SK-N-SH (cell line): ENCODE data around the gene MYO15B. TPM values are rescaled to one million over a fixed set of nuclear protein-coding genes. Genes with fewer than 3 reads are reported as not detected.

Source experiments
- CTCF ChIA-PET: fragments of 300-600, 350-600 bp; formaldehyde crosslinking; extraction: SDS; loops from one replicate; lab custom pipeline; 2021; lab: Yijun Ruan, JAX
- POLR2A ChIA-PET: fragments of 350-600 bp; sonication (Branson Sonifier 250); formaldehyde crosslinking; extraction: SDS; loops from one replicate; lab custom pipeline; 2020; ENCODE audit warnings: antibody characterized with exemption, inconsistent platforms; lab: Yijun Ruan, JAX
- DNase-seq: peaks from one replicate; pipeline ENCODE4 v3.0.0; 2012
- H2AFZ ChIP-seq: fragments of 200-600 bp; sonication (generic); 2 replicates; pipeline ENCODE4 v1.8.1; 2016; ENCODE audit warnings: antibody characterized with exemption, mild to moderate bottlenecking, low read depth
- H3F3A ChIP-seq: fragments of 200-600 bp; sonication (generic); replicated peaks from 2 replicates; pipeline ENCODE3; 2016; ENCODE audit warnings: antibody characterized with exemption, mild to moderate bottlenecking; ENCODE audit not compliant: insufficient read depth
- H3K27ac ChIP-seq, 2 experiments: fragments of 200-500 bp in 1 of 2; fragments of 200-600 bp in 1 of 2; sonication (Bioruptor generic) in 1 of 2; sonication (generic), shearing (Covaris generic) in 1 of 2; 2 replicates each; pipeline versions ENCODE4 v1.5.1 to v1.6.1; 2014 to 2016; ENCODE audit warnings: low read depth in 2 of 2, inconsistent platforms in 1 of 2, low read length in 1 of 2, mild to moderate bottlenecking in 1 of 2, mixed read lengths in 1 of 2
- H3K27me3 ChIP-seq: fragments of 200-600 bp; sonication (generic), shearing (Covaris generic); 2 replicates; pipeline ENCODE4 v1.6.1; 2016; ENCODE audit warnings: mixed run types; ENCODE audit not compliant: insufficient read depth
- H3K36me3 ChIP-seq, 2 experiments: fragments of 200-500 bp in 1 of 2; fragments of 200-600 bp in 1 of 2; sonication (Bioruptor generic) in 1 of 2; sonication (generic) in 1 of 2; replicated peaks in 1 of 2; 2 replicates each; pipeline versions ENCODE3 to v1.5.1; 2014 to 2016; ENCODE audit warnings: low read length in 1 of 2, mild to moderate bottlenecking in 1 of 2; ENCODE audit not compliant: insufficient read depth in 2 of 2, control insufficient read depth in 1 of 2
- H3K4me1 ChIP-seq, 2 experiments: fragments of 200-500 bp in 1 of 2; fragments of 200-600 bp in 1 of 2; sonication (Bioruptor generic) in 1 of 2; sonication (generic), shearing (Covaris generic) in 1 of 2; 2 replicates each; pipeline versions ENCODE4 v1.5.1 to v1.6.1; 2014 to 2016; ENCODE audit warnings: low read depth in 1 of 2, low read length in 1 of 2, mixed run types in 1 of 2; ENCODE audit not compliant: insufficient read depth in 2 of 2, control insufficient read depth in 1 of 2
- H3K4me2 ChIP-seq: fragments of 200-600 bp; sonication (generic), shearing (Covaris generic); 2 replicates; pipeline ENCODE4 v1.6.1; 2017; ENCODE audit warnings: mixed run types
- H3K4me3 ChIP-seq, 2 experiments: fragments of 200-500 bp in 1 of 2; fragments of 200-600 bp in 1 of 2; sonication (Bioruptor generic) in 1 of 2; sonication (generic), shearing (Covaris generic) in 1 of 2; 2 replicates each; pipeline versions ENCODE4 v1.5.1 to v1.8.1; 2014 to 2016; ENCODE audit warnings: low read depth in 2 of 2, inconsistent platforms in 1 of 2, low read length in 1 of 2, mild to moderate bottlenecking in 1 of 2, mixed read lengths in 1 of 2, moderate library complexity in 1 of 2
- H3K79me2 ChIP-seq: fragments of 200-600 bp; sonication (generic); 2 replicates; pipeline ENCODE4 v1.8.1; 2017; ENCODE audit warnings: mild to moderate bottlenecking; ENCODE audit not compliant: insufficient read depth
- H3K9ac ChIP-seq: fragments of 200-600 bp; sonication (generic); 2 replicates; pipeline ENCODE4 v1.6.1; 2017; ENCODE audit warnings: mixed run types
- H3K9me2 ChIP-seq: fragments of 200-600 bp; sonication (generic); 2 replicates; pipeline ENCODE4 v1.6.1; 2017; ENCODE audit warnings: mixed run types
- H3K9me3 ChIP-seq: fragments of 200-600 bp; sonication (generic); 2 replicates; pipeline ENCODE4 v1.6.1; 2017; ENCODE audit warnings: mixed run types, mild to moderate bottlenecking, moderate library complexity
- H4K20me1 ChIP-seq: fragments of 200-600 bp; sonication (generic); 2 replicates; pipeline ENCODE4 v1.6.1; 2017; ENCODE audit warnings: mild to moderate bottlenecking, mixed run types; ENCODE audit not compliant: insufficient read depth
- CHD2 ChIP-seq: fragments of 150-350 bp; IDR thresholded peaks from 2 replicates; pipeline ENCODE4 v1.6.1; 2018; ENCODE audit warnings: low read length; ENCODE audit not compliant: partially characterized antibody
- EP300 ChIP-seq, 2 experiments: IDR thresholded peaks; 2 replicates each; pipeline versions ENCODE4 v1.4.0 to v1.6.1; 2012; ENCODE audit warnings: borderline replicate concordance in 1 of 2, low read depth in 1 of 2, low read length in 1 of 2
- RAD21 ChIP-seq: IDR thresholded peaks from 2 replicates; pipeline ENCODE4 v1.6.1; 2012; ENCODE audit warnings: mild to moderate bottlenecking, low read length
- SMC3 ChIP-seq: IDR thresholded peaks from 2 replicates; pipeline ENCODE4 v1.6.1; 2012; ENCODE audit warnings: low read depth, low read length, improper control_type of control experiment
- TAF1 ChIP-seq: IDR thresholded peaks from 2 replicates; pipeline ENCODE4 v1.6.1; 2012; ENCODE audit warnings: low read depth, mild to moderate bottlenecking, low read length, moderate library complexity, borderline replicate concordance
- WGBS: methylation state at CpG from one replicate; pipeline ENCODE4 v1.1.6; 2017; ENCODE audit warnings: low lambda C conversion rate; 5-methylcytosine and 5-hydroxymethylcytosine counted together
- polyA plus RNA-seq, 3 experiments: library from polyadenylated mRNA; depleted of rRNA; stranded (reverse); fragments of >200 nt; gene quantifications; 2 replicates each; pipeline ENCODE4 v1.2.3, GENCODE V29; 2012
- TF ChIP-seq, protein P1 (sequence below): fragments of 150-350 bp; IDR thresholded peaks from 2 replicates; pipeline ENCODE4 v1.6.1; 2016; ENCODE audit warnings: mild to moderate bottlenecking, low read depth, low read length
- TF ChIP-seq, protein P2 (sequence below): fragments of 200-600 bp; sonication (generic); IDR thresholded peaks from 2 replicates; pipeline ENCODE4 v1.6.1; 2017; ENCODE audit warnings: antibody characterized with exemption, mild to moderate bottlenecking, moderate library complexity
- TF ChIP-seq, protein P3 (sequence below): IDR thresholded peaks from 2 replicates; pipeline ENCODE4 v1.6.1; 2012; ENCODE audit warnings: mild to moderate bottlenecking, low read depth, low read length, moderate library complexity

Gene MYO15B
- polyA plus RNA-seq, 1 of the 3 experiments (the other 2 are of a cell fraction): 10.3 TPM

DNA sequence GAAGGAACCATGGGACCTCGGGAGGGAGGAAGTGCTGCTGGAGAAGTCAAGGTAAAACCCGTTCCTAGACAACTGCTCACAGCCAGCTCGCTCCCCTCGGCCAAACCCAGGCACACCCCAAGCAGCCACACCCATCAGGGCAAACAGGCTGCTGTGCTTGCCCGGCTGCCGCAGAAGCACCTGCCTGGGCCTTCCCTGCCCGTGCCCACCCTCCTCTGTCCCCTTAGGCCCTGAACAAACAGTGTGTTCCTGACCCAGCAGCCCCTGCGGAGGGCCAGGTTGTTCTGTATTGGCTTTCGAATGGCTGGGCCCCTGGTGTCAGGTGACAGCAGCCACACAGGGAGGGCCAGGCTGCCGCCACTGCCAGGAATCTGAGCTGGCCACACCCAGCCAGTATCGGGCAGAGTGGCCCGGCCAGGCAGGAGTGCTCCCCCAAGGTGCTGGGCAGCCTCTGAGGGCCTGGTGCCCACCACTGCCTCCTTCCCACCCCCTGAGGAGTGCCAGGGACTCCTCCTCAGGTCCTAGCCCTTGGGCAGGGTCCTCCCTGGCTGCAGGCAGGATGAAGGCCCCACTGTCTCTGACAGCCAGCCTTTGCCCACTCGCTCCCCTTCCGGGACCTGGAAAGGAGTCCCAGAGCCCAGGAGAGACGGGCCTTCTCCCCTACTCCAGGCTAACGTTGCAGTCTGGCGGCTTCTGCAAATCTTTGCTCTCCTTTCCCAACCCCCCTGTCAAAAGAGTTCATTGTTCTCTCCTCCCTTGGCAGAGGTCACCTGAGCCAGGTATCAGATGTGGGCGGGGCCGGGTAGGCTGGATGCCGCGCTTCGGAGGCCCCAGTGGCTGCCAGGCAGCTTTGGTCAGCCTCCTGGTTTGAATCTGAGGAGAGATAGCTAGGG is 38.1 kb upstream of the MYO15B start:
- Histone ChIP-seq H3K36me3 (no peaks in the 10 kb centered on the region), H2AFZ (no peak overlapping the region), H4K20me1 (no peaks in the 10 kb centered on the region), H3K4me2 (no peak overlapping the region), H3K9me2 (no peaks in the 10 kb centered on the region), H3K27me3 (no peaks in the 10 kb centered on the region), H3K27ac (no peak overlapping the region), H3F3A (no peaks in the 10 kb centered on the region), H3K9me3 (no peaks in the 10 kb centered on the region), H3K9ac (no peak overlapping the region), H3K4me3 (no peak overlapping the region), H3K79me2 (no peaks in the 10 kb centered on the region), H3K4me1 (no peaks in the 10 kb centered on the region; a peak in 1 of 4 replicates)
- WGBS: 87% methylated on average over 20 of the region's 22 CpGs
- no peak for TF ChIP-seq SMC3
- TF ChIP-seq, protein P1, sequence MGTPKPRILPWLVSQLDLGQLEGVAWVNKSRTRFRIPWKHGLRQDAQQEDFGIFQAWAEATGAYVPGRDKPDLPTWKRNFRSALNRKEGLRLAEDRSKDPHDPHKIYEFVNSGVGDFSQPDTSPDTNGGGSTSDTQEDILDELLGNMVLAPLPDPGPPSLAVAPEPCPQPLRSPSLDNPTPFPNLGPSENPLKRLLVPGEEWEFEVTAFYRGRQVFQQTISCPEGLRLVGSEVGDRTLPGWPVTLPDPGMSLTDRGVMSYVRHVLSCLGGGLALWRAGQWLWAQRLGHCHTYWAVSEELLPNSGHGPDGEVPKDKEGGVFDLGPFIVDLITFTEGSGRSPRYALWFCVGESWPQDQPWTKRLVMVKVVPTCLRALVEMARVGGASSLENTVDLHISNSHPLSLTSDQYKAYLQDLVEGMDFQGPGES: no peak
- TF ChIP-seq, protein P2, sequence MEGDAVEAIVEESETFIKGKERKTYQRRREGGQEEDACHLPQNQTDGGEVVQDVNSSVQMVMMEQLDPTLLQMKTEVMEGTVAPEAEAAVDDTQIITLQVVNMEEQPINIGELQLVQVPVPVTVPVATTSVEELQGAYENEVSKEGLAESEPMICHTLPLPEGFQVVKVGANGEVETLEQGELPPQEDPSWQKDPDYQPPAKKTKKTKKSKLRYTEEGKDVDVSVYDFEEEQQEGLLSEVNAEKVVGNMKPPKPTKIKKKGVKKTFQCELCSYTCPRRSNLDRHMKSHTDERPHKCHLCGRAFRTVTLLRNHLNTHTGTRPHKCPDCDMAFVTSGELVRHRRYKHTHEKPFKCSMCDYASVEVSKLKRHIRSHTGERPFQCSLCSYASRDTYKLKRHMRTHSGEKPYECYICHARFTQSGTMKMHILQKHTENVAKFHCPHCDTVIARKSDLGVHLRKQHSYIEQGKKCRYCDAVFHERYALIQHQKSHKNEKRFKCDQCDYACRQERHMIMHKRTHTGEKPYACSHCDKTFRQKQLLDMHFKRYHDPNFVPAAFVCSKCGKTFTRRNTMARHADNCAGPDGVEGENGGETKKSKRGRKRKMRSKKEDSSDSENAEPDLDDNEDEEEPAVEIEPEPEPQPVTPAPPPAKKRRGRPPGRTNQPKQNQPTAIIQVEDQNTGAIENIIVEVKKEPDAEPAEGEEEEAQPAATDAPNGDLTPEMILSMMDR: no peak
- TF ChIP-seq, protein P3, sequence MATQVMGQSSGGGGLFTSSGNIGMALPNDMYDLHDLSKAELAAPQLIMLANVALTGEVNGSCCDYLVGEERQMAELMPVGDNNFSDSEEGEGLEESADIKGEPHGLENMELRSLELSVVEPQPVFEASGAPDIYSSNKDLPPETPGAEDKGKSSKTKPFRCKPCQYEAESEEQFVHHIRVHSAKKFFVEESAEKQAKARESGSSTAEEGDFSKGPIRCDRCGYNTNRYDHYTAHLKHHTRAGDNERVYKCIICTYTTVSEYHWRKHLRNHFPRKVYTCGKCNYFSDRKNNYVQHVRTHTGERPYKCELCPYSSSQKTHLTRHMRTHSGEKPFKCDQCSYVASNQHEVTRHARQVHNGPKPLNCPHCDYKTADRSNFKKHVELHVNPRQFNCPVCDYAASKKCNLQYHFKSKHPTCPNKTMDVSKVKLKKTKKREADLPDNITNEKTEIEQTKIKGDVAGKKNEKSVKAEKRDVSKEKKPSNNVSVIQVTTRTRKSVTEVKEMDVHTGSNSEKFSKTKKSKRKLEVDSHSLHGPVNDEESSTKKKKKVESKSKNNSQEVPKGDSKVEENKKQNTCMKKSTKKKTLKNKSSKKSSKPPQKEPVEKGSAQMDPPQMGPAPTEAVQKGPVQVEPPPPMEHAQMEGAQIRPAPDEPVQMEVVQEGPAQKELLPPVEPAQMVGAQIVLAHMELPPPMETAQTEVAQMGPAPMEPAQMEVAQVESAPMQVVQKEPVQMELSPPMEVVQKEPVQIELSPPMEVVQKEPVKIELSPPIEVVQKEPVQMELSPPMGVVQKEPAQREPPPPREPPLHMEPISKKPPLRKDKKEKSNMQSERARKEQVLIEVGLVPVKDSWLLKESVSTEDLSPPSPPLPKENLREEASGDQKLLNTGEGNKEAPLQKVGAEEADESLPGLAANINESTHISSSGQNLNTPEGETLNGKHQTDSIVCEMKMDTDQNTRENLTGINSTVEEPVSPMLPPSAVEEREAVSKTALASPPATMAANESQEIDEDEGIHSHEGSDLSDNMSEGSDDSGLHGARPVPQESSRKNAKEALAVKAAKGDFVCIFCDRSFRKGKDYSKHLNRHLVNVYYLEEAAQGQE: no peak
- TF ChIP-seq EP300 (IDR thresholded peaks at IDR 0.05; ENCODE audit: borderline replicate concordance in 1 of 2, low read depth in 1 of 2, low read length in 1 of 2): no peak
- TF ChIP-seq TAF1: no peak
- TF ChIP-seq RAD21: no peak
- no peak for TF ChIP-seq CHD2
- CTCF ChIA-PET: interaction anchor here (1.3 to 1.5 kb wide), 2 partner anchors 9 to 33 kb away, joined by 4 to 7 read pairs; partner anchors contain the start of gene TSEN54
- no peak for DNase-seq
- POLR2A ChIA-PET: no interaction called here
